CD4-positive, alpha-beta memory T cell (primary cell): ENCODE measurements around the gene PHF21A. TPM values are rescaled to one million over a fixed set of nuclear protein-coding genes. Genes with fewer than 3 reads are reported as not detected.

Experiments used
- CTCF ChIA-PET: fragments of 350-600 bp; sonication (Branson Sonifier 250); formaldehyde crosslinking; loops from one replicate; lab custom pipeline; 2021; ENCODE audit warnings: inconsistent platforms; ENCODE audit not compliant: partially characterized antibody; lab: Charles Lee
- POLR2A ChIA-PET: fragments of 350-600 bp; sonication (Branson Sonifier 250); formaldehyde crosslinking; loops from one replicate; lab custom pipeline; 2021; ENCODE audit not compliant: partially characterized antibody; lab: Charles Lee
- DNase-seq, 5 donors: peaks; one replicate each; pipeline versions ENCODE4 v3.0.0 to v3.0.0-alpha.2; 2020 to 2022; ENCODE audit warnings: mixed read lengths in 1 of 5
- H3K27ac ChIP-seq: one replicate; pipeline ENCODE4 v1.7.0; 2013; ENCODE audit warnings: low read depth, low read length
- H3K27me3 ChIP-seq: 2 replicates; pipeline ENCODE4 v1.7.0; 2013; ENCODE audit warnings: mild to moderate bottlenecking, low read length, moderate library complexity; ENCODE audit not compliant: insufficient read depth
- H3K36me3 ChIP-seq: 2 replicates; pipeline ENCODE4 v1.7.0; 2013; ENCODE audit warnings: mild to moderate bottlenecking, low read length, moderate library complexity; ENCODE audit not compliant: insufficient read depth
- H3K4me1 ChIP-seq: 2 replicates; pipeline ENCODE4 v1.7.0; 2013; ENCODE audit warnings: mild to moderate bottlenecking, low read length, moderate library complexity; ENCODE audit not compliant: insufficient read depth
- H3K4me3 ChIP-seq, 2 donors: one replicate each; pipeline ENCODE4 v1.7.0; 2013; ENCODE audit warnings: low read length in 2 of 2, mild to moderate bottlenecking in 1 of 2
- H3K9me3 ChIP-seq, 2 donors: one replicate each; pipeline ENCODE4 v1.7.0; 2013; ENCODE audit warnings: low read length in 2 of 2, control low read depth in 1 of 2; ENCODE audit not compliant: control insufficient read depth in 1 of 2
- H3K27ac Mint-ChIP-seq, 7 donors: one replicate each; pipeline ENCODE4 v1.8.0; 2020 to 2021; ENCODE audit warnings: mixed read lengths in 7 of 7, mild to moderate bottlenecking in 6 of 7, inconsistent platforms in 3 of 7, moderate library complexity in 3 of 7
- H3K27me3 Mint-ChIP-seq, 2 donors: one replicate each; pipeline ENCODE4 v1.8.0; 2020 to 2021; ENCODE audit warnings: mixed read lengths in 2 of 2
- H3K36me3 Mint-ChIP-seq, 2 donors: one replicate each; pipeline ENCODE4 v1.8.0; 2020 to 2021; ENCODE audit warnings: mixed read lengths in 2 of 2, inconsistent platforms in 1 of 2, mild to moderate bottlenecking in 1 of 2
- H3K4me1 Mint-ChIP-seq, 4 donors: one replicate each; pipeline ENCODE4 v1.8.0; 2020 to 2021; ENCODE audit warnings: mixed read lengths in 4 of 4, mild to moderate bottlenecking in 1 of 4
- H3K4me3 Mint-ChIP-seq, 8 donors: one replicate each; pipeline ENCODE4 v1.8.0; 2020 to 2021; ENCODE audit warnings: mixed read lengths in 8 of 8, mild to moderate bottlenecking in 7 of 8, moderate library complexity in 6 of 8, inconsistent platforms in 3 of 8
- H3K9me3 Mint-ChIP-seq, 8 donors: one replicate each; pipeline ENCODE4 v1.8.0; 2020 to 2021; ENCODE audit warnings: mixed read lengths in 8 of 8, mild to moderate bottlenecking in 5 of 8, inconsistent platforms in 3 of 8, moderate library complexity in 1 of 8
- intact Hi-C: fragments of 100-400 bp; cut with micrococcal nuclease; formaldehyde crosslinking; loops from one replicate; pipeline ENCODE4 v1.15.1; 2023
- polyA plus RNA-seq, 2 donors: library from polyadenylated mRNA; unstranded; fragments of 300-500 nt; fragmentation: Illumina TruSeq; gene quantifications; one replicate each; pipeline ENCODE4 v1.2.3, GENCODE V29; 2021
- total RNA-seq, 2 experiments: library from RNA; stranded (reverse); gene quantifications; one replicate each; pipeline ENCODE4 v1.2.3, GENCODE V29; 2021

The PHF21A gene
- total and polyA plus RNA-seq, 4 experiments from 2014 or later = 3.7 to 68.4 (median 42.9) TPM

- no peaks in the 10 kb centered on the region for H3K9me3 Mint-ChIP-seq
- ChIA-PET POLR2A (interaction anchor here (0.7 to 1.4 kb wide), 2 partner anchors 22 to 77 kb away, joined by 3 to 4 read pairs; no protein-coding TSS in a partner anchor), CTCF (interaction anchor here (1.2 kb wide), 1 partner anchor 19 kb away, joined by 3 read pairs; no protein-coding TSS in a partner anchor)
- Histone ChIP-seq H3K36me3 (no peaks in the 10 kb centered on the region), H3K27ac (peak overlapping the region; percentile 44), H3K9me3 (no peaks in the 10 kb centered on the region), H3K4me3 (peak overlapping the region; percentile 10 to 23), H3K4me1 (peaks cover 30% of the 10 kb centered on the region), H3K27me3 (no peaks in the 10 kb centered on the region)
- intact Hi-C loops = loop anchor here (2.0 kb wide), 1 partner anchor 19 kb away; no protein-coding TSS in a partner anchor
- peaks cover 44 to 73% (median 56%) of the 10 kb centered on the region in 4 donors for H3K4me1 Mint-ChIP-seq
- no peaks in the 10 kb centered on the region for H3K27me3 Mint-ChIP-seq
- H3K4me3 Mint-ChIP-seq = peak overlapping the region; percentile 65 to 91 (median 72)
- H3K27ac Mint-ChIP-seq = peak overlapping the region; percentile 78 to 92 (median 87)
- DNase-seq = peak in 1 of 5 donors; percentile 19
- peaks cover 3 to 8% of the 10 kb centered on the region in 2 donors for H3K36me3 Mint-ChIP-seq
These were observed 21.3 kb downstream of the PHF21A start for GRCh38 chr11:46099963-46100316.

GRCh38 chr11:46090375-46090774 is 30.9 kb downstream of the PHF21A start:
- Histone ChIP-seq H3K4me3 (no peak overlapping the region), H3K27me3 (no peaks in the 10 kb centered on the region), H3K36me3 (no peaks in the 10 kb centered on the region), H3K9me3 (no peaks in the 10 kb centered on the region), H3K27ac (no peak overlapping the region), H3K4me1 (no peaks in the 10 kb centered on the region)
- H3K36me3 Mint-ChIP-seq = peaks cover 20 to 32% of the 10 kb centered on the region in 2 donors
- H3K27ac Mint-ChIP-seq = no peak overlapping the region
- peaks cover 0 to 7% (median 3%) of the 10 kb centered on the region in 4 donors for H3K4me1 Mint-ChIP-seq
- no peak for DNase-seq
- no peak overlapping the region for H3K4me3 Mint-ChIP-seq
- H3K9me3 Mint-ChIP-seq = no peaks in the 10 kb centered on the region
- no peaks in the 10 kb centered on the region for H3K27me3 Mint-ChIP-seq
- POLR2A ChIA-PET = interaction anchor here (1.4 kb wide), 1 partner anchor 13 kb away, joined by 4 read pairs; no protein-coding TSS in a partner anchor
- CTCF ChIA-PET = interaction anchor here (0.6 kb wide), 1 partner anchor 239 kb away, joined by 4 read pairs; no protein-coding TSS in a partner anchor
- intact Hi-C loops = no loop called here

- peaks cover 19% of the 10 kb centered on the region for H3K36me3 ChIP-seq
- no peaks in the 10 kb centered on the region for H3K27me3 Mint-ChIP-seq
- CTCF ChIA-PET = interaction anchor here (1.2 to 1.5 kb wide), 3 partner anchors 10 to 235 kb away, joined by 3 read pairs; no protein-coding TSS in a partner anchor
These were observed 41.6 kb downstream of the PHF21A start for GRCh38 chr11:46079662-46080061.

DNA sequence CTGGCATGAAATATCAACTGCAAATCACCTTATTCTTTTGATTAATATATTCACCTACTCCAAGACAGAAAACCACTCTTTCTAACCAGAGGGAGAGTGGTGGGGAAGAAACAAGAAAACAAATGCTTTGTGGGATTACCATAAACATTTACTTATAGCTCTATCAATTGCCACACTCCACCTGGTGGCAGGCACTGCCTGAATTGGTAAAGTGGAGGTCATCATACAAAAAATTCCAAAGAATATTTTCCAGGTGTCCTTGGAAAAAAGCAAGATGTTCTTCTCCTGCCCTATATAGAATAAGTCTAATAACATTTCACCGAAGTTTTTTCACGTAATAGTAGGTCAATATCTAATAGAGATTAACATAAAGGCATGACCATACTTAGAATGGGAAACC is 45.3 kb downstream of the PHF21A start:
- Histone ChIP-seq H3K36me3 (peaks cover 13% of the 10 kb centered on the region), H3K9me3 (no peaks in the 10 kb centered on the region), H3K27ac (no peak overlapping the region), H3K27me3 (no peaks in the 10 kb centered on the region), H3K4me1 (no peaks in the 10 kb centered on the region), H3K4me3 (no peak overlapping the region)
- POLR2A ChIA-PET = interaction anchor here (1.1 kb wide), 1 partner anchor 28 kb away, joined by 3 read pairs; no protein-coding TSS in a partner anchor
- CTCF ChIA-PET = no interaction called here
- Mint-ChIP-seq H3K9me3 (no peaks in the 10 kb centered on the region), H3K4me1 (peaks cover 0 to 4% (median 2%) of the 10 kb centered on the region in 4 donors), H3K27ac (no peak overlapping the region), H3K27me3 (no peaks in the 10 kb centered on the region), H3K4me3 (no peak overlapping the region), H3K36me3 (peaks cover 35 to 59% of the 10 kb centered on the region in 2 donors)
- intact Hi-C loops = no loop called here
- DNase-seq = no peak

More at GRCh38 chr11:46079662-46080061, 41.6 kb downstream of the PHF21A start:
- Histone ChIP-seq H3K4me3 (no peak overlapping the region), H3K27ac (no peak overlapping the region), H3K9me3 (no peaks in the 10 kb centered on the region), H3K27me3 (no peaks in the 10 kb centered on the region), H3K4me1 (no peaks in the 10 kb centered on the region)
- no peak overlapping the region for H3K4me3 Mint-ChIP-seq
- no peak for DNase-seq
- peak overlapping the region in 1 of 7 donors; percentile 53 for H3K27ac Mint-ChIP-seq
- peaks cover 41 to 61% of the 10 kb centered on the region in 2 donors for H3K36me3 Mint-ChIP-seq
- no peaks in the 10 kb centered on the region for H3K9me3 Mint-ChIP-seq
- intact Hi-C loops = no loop called here
- POLR2A ChIA-PET = no interaction called here
- H3K4me1 Mint-ChIP-seq = peaks cover 0 to 6% (median 2%) of the 10 kb centered on the region in 4 donors

DNA sequence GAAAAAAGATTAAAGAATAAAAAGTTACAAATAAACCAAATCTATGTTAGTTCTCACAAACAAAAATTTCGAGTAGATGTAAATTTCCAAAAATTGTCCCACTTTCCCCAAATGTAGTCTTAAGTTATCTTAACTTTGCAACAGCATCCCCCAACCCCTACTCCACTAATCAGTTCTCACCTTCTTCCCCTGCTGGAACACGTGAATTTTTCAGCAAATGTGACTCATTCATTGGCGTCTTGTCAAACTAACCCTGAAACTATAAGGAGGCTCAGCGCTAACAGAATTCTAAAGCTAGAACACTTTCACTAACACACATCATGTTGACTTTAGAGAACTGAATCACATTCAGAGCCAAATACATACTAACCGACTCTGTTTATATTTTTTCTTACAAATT is 46.1 kb downstream of the PHF21A start:
- Histone ChIP-seq H3K36me3 (peaks cover 13% of the 10 kb centered on the region), H3K9me3 (no peaks in the 10 kb centered on the region), H3K27me3 (no peaks in the 10 kb centered on the region), H3K27ac (no peak overlapping the region), H3K4me1 (no peaks in the 10 kb centered on the region), H3K4me3 (no peak overlapping the region)
- H3K27me3 Mint-ChIP-seq = no peaks in the 10 kb centered on the region
- POLR2A ChIA-PET = no interaction called here
- CTCF ChIA-PET = no interaction called here
- H3K9me3 Mint-ChIP-seq = no peaks in the 10 kb centered on the region
- no peak for DNase-seq
- intact Hi-C loops = no loop called here
- peaks cover 31 to 55% of the 10 kb centered on the region in 2 donors for H3K36me3 Mint-ChIP-seq
- no peak overlapping the region for H3K27ac Mint-ChIP-seq
- H3K4me3 Mint-ChIP-seq = no peak overlapping the region
- peaks cover 0 to 4% (median 2%) of the 10 kb centered on the region in 4 donors for H3K4me1 Mint-ChIP-seq

- Mint-ChIP-seq H3K4me1 (peaks cover 0 to 10% (median 4%) of the 10 kb centered on the region in 4 donors), H3K27me3 (no peaks in the 10 kb centered on the region), H3K27ac (no peak overlapping the region), H3K36me3 (peaks cover 31 to 58% of the 10 kb centered on the region in 2 donors), H3K4me3 (no peak overlapping the region), H3K9me3 (no peaks in the 10 kb centered on the region)
- Histone ChIP-seq H3K4me3 (no peak overlapping the region), H3K27ac (no peak overlapping the region), H3K27me3 (no peaks in the 10 kb centered on the region), H3K36me3 (peaks cover 18% of the 10 kb centered on the region), H3K9me3 (no peaks in the 10 kb centered on the region), H3K4me1 (no peaks in the 10 kb centered on the region)
- ChIA-PET CTCF (no interaction called here), POLR2A (no interaction called here)
- no peak for DNase-seq
- intact Hi-C loops = no loop called here
These were observed 47.6 kb downstream of the PHF21A start for GRCh38 chr11:46073632-46074031.

DNA sequence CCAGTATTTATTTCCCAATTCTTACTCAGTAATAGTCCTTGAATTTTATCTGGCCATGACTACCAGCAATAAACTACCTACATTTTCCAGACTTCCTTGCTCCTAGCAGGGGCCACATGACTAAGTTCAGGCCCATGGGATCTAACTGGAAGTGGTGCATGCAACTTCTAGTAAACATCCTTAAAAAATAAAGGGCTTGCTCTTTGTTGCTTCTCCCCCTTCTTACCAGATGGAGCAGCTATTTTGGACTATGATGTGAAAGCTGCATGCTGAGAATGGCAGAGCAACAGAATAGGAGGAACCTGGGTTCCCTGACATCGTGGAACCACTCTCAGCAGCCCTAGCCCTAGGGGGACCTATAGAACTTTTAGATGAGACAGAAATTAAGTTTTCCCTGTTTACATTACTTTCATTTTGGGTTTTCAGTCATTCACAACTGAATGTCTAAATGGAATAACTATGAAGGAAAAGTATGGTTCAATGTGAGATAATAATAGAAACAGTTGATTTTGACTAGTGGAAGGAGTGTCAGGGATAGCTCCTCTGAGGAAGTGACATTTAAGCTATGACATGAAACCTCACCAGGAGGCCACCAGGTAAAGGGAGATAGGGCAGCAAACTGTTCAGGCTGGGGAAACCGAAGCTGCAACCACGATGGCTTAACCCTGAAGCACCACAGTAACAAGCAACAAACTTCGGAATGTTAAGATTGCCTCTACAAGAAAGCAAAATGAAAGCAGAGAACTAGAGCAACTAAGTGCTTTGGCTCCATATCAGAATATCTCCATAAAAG is 48.9 kb downstream of the PHF21A start:
- no peak overlapping the region for H3K4me3 Mint-ChIP-seq
- no peaks in the 10 kb centered on the region for H3K9me3 Mint-ChIP-seq
- peaks cover 41 to 66% of the 10 kb centered on the region in 2 donors for H3K36me3 Mint-ChIP-seq
- no peak overlapping the region for H3K4me3 ChIP-seq
- no peaks in the 10 kb centered on the region for H3K27me3 Mint-ChIP-seq
- no peaks in the 10 kb centered on the region for H3K4me1 ChIP-seq
- H3K4me1 Mint-ChIP-seq = peaks cover 0 to 12% (median 8%) of the 10 kb centered on the region in 4 donors
- no peak overlapping the region for H3K27ac ChIP-seq
- peak overlapping the region in 2 of 7 donors; percentile 24 to 44 for H3K27ac Mint-ChIP-seq
- ChIA-PET POLR2A (no interaction called here), CTCF (no interaction called here)
- DNase-seq = no peak
- peaks cover 22% of the 10 kb centered on the region for H3K36me3 ChIP-seq
- no peaks in the 10 kb centered on the region for H3K9me3 ChIP-seq
- intact Hi-C loops = no loop called here
- no peaks in the 10 kb centered on the region for H3K27me3 ChIP-seq
